Stimulated activated CD4-positive, alpha-beta T cell treated with anti-CD3 and anti-CD28 coated beads, Interleukin-12 subunit alpha, Interleukin-12 subunit beta, amount 100 ng/mL, for 4 hours (primary cell): ENCODE measurements around the gene SPAG9.

Source experiments
- DNase-seq: peaks from one replicate; pipeline ENCODE4 v3.0.0-alpha.2; 2020

Gene SPAG9

DNA sequence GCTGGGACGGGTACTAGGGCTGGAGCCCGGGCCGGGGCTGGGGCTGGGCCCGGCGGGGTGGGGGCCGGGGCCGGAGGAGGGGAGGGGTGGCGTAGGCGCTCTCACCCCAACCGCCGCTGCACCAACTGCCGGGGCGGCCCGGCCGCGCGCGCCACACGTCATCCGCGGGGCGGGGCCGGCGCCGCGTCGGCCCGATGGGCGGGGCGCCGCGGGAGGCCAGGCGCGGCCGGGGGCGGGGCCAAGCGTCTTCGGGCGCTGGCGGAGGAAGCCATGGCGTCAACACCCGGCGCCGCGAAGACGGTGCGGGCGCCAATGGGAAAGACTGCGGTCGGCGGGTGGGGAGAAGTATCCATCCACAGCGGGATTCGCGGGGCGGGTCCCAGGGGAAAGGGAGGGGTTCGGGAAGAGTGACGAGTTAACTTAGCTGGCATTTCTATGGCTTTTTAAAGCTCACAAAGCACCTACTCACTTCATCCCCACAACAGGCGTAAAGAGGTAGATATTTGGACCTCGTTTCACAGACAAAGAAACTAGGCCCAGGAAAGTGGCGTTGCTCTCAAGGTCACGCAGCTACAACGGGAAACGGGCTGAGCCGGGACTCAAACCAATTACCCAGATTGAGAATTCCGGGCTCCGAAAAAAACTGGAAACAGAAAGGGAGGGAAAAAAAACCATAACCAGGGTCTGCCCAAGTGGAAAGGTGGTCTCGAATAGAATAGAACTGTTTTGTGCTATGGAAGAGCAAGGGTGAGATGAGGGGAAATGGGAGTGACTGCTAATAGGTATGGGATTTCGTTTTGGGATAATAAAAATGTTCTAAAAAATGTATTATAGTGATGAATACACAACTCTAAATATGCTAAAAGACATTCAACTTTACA, at the start of gene SPAG9:
Gene SPAG9, minus strand, starts transcription at position 130 of the 881 bp plus-strand sequence. CDS start 212 bp downstream, outside the sequence.
- DNase-seq: peak; percentile 89

- DNase-seq: no peak
These were observed 48.7 kb upstream of the SPAG9 start for GRCh38 chr17:51169340-51169739.

- DNase-seq: peak; percentile 74
These were observed 46.6 kb upstream of the SPAG9 start for GRCh38 chr17:51166987-51167931.

GRCh38 chr17:51166198-51166986, 45.7 kb upstream of the SPAG9 start, which contains the start of gene NME2:
Gene NME2, plus strand, starts transcription at chr17:51166411. Its CDS starts 420 bp downstream, at chr17:51166831.
- DNase-seq: peak; percentile 77

GRCh38 chr17:51165680-51166197, 45.1 kb upstream of the SPAG9 start:
- DNase-seq: peak; percentile 13

- DNase-seq: no peak
These were observed 44.4 kb upstream of the SPAG9 start for GRCh38 chr17:51164911-51165679.

DNA sequence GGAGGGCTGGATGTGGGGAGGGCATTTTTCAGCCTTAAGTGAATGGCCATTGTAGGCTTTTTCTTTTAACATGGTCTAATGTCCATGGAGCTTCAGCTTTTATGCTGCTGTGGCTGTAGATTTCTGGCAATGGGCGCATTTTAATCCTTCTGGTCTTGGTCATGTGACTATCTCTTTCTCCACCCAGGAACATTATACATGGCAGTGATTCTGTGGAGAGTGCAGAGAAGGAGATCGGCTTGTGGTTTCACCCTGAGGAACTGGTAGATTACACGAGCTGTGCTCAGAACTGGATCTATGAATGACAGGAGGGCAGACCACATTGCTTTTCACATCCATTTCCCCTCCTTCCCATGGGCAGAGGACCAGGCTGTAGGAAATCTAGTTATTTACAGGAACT, 40.9 kb upstream of the SPAG9 start:
- no peak for DNase-seq

DNA sequence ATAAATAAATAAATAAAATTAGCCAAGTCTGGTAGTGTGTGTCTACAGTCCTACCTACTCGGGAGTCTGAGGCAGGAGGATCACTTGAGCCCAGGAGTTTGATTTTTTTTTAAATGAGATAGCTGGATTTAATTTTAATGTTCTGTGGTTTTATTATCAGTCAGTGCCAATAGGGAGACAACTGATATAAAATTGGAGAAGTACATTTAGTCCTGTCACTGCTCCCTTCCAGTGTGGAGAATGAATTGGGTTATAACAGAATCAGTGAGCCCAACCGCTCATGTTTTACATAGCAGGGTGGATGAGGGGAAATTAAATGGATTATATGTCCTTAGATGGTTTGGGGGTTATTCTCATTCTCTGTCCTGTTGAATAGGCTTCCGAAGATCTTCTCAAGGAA, 38.9 kb upstream of the SPAG9 start:
- DNase-seq: no peak

- DNase-seq: no peak
These were observed 34.7 kb upstream of the SPAG9 start for GRCh38 chr17:51155416-51155815.

DNA sequence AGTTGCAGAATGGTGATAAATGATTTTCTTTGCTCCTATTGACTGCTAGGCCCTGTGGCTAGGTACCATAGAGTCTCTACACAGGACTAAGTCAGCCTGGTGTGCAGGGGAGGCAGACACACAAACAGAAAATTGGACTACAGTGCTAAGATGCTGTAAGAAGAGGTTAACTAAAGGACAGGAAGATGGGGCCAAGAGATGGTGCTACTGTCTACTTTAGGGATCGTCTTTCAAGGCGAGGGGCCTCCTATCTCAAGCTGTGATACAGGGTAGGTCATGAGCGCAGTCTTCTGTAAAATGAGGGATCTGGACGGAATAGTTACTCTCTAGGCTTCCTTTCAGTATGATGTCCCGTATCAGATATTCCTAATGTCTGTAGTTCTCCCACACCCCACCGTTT, 33.5 kb upstream of the SPAG9 start:
- no peak for DNase-seq

DNA sequence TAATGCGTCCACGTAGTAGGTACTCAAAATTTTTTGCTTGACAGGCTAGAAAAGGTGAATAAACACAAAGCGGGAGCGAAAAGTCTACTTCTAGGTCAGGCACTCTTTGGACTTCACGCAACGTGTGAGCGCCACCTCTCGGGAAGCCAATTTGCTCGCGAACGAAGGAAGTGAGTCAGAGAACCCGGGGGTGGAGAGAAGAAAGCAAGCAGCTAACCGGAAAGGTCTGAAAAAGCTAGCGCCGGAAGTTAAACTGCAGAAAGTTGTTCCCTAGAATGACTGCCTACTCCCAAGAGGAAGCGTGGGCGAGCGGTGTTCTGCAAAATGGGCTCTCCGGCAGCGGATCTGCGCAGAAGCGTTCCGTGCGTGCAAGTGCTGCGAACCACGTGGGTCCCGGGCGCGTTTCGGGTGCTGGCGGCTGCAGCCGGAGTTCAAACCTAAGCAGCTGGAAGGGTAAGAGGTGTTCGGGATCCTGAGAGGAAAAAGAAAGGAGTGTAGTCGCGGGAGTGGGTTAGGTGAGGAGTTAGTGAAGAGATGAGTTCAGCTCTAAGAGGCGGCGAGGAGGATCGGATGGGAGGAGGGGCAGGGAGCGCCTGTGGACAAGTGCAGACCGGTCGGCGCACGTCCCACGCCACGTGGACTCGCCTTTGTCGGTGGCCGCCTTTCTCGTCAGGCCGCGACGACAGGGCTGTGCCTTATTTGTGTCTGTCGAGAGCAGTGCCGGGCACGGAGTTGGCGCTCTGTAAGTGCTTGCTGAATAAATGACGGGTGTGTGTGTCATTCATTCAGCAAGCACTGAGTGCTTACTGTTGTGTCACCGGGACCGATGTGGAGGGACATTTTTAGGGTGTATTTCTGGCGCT, 32.8 kb upstream of the SPAG9 start, which contains the start of gene NME1:
Gene NME1, plus strand, starts transcription at position 350 of the 863 bp plus-strand sequence. CDS start 2,096 bp downstream, outside the sequence.
- DNase-seq: peak; percentile 94

GRCh38 chr17:51152766-51153209, 32.1 kb upstream of the SPAG9 start:
- DNase-seq: no peak

DNA sequence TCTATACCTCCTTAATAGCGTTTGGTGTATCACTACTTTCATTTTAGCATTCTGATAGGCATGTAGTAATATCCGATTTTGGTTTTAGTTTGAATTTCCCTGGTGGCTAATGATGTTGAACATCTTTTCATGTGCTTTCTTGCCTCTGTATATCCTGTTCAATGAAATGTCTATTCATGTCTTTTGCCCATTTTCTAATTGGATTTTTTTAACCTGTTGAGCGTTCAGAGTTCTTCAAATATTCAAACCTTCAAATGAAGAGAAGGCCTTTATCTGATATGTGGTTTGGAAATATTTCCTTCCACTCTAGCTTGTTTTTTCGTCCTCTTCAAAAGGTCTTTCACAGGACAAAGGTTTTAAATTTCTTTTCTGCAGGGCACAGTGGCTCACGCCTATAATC, 30.3 kb upstream of the SPAG9 start:
- DNase-seq: no peak

GRCh38 chr17:51149163-51149562, 28.5 kb upstream of the SPAG9 start:
- no peak for DNase-seq

DNA sequence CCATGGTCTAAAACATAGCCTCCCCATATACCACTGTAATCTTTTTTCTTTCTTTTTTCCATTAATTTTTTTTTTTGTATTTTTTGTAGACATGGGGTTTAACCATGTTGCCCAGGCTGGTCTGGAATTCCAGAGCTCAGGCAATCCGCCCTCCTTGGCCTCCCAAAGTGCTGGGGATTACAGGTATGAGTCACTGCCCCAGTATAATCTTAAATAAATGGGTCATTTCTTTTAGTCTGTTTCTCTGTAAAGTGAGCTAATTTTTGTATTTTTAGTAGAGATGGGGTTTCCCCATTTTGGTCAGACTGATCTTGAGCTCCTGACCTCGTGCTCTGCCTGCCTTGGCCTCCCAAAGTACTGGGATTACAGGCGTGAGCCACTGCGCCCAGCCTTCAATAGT, 27.0 kb upstream of the SPAG9 start:
- no peak for DNase-seq

DNA sequence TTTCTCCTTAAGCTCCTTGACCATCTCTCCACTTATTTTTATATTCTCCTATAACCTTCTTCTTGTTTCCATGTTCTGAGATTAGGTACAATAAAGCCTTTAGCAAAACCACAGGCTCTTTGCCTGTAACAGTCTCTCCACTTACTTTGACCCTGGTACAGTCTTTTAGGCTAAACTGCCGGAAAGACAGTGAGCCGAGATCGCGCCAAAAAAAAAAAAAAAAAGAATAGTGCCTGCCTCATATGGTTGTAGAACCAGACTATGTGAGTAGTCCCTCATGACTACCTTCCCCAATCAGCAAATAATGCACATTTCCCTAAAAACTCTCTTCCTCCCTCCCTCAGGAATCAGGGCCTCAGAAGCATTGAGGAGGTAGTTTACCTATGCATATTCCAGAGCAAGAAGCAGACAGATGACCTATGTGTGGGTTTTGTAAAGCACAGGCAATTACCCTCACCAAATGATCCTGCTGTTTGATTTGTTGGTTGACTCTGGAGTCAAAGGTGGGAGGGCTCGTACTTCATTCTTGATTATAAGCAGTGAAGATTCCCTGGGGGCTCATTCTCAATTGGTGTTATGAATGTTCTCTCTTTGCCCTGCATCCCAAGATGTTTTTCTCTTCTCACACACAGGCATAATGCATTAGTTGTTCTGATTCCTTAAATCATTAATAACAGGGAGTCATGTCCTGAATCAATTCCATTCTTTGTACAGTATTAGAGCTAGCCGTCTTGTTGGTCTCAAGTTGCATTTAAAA, 23.8 kb upstream of the SPAG9 start:
- DNase-seq: no peak

GRCh38 chr17:51142597-51142996, 21.9 kb upstream of the SPAG9 start:
- DNase-seq: no peak

- DNase-seq: no peak
These were observed 15.3 kb upstream of the SPAG9 start for GRCh38 chr17:51135956-51136355.

DNA sequence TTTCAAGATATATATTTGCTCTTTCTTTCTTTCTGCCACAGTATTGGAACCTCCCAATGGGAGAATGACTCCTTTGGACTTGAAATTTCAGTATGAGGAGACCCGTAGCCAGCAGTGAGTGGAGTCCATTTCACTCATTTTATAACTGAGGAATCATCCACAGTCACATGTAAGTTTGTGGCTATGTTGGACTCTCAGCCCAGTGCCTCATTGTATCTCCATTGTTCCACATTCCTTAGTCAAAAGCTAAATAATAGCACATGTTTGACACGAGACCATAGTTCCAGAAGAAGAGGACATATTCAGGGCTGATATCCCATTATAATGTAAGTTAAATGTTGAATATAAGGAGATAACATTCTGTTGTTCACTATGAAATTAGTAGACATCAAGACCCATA, 12.7 kb upstream of the SPAG9 start:
- no peak for DNase-seq

- DNase-seq: no peak
These were observed 12.3 kb upstream of the SPAG9 start for GRCh38 chr17:51132964-51133319.
